Fibroblast of skin of back (primary cell): ENCODE results near the gene GCAT.
"Not testable (repeated sequence)": the region's sequence is repeated elsewhere in the genome, so short reads cannot be mapped to it uniquely, and the experiment has no call there.

Experiments
- DNase-seq: peaks from one replicate; pipeline ENCODE4 v3.0.0-alpha.2; 2013

GCAT gene

DNA sequence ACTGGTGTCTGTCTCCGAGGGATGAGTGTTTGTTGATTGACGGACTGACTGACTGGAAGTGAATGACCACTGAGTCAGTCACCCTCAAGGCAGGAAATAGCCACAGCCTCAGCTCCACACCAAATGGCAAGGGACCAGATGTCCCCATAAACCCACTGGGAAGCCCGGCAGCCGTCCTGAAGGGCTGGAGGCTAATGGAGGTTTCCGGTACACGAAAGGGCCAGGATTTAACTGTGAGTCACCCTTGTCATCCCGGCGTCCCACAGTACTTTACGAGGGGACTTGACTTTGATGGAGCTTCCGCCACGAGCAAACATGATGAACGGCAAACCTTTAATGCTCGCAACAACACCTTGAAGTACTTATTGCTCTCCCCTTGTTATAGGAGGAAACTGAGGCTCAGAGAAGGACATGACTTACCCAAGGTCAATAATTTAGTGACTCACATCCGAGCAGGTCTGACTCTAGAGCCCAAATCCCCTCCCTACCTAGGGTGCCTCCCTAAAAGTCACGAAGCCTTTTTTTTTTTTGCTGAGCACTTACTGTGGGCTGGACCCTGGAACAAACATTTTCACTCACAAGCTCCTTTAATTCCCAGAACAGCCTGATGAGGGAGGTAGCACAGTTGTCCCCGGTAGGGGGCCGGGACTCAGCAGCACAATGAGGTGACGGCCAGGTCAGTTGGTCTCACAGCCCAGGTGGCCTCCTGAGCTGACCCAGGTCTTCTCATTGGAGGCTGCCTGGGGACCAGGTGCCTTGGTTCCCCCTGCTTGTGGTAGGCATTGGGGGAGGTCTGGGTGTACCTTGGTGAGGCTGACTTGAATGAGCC lies 25.2 kb upstream of the GCAT start:
- no peak for DNase-seq

DNA sequence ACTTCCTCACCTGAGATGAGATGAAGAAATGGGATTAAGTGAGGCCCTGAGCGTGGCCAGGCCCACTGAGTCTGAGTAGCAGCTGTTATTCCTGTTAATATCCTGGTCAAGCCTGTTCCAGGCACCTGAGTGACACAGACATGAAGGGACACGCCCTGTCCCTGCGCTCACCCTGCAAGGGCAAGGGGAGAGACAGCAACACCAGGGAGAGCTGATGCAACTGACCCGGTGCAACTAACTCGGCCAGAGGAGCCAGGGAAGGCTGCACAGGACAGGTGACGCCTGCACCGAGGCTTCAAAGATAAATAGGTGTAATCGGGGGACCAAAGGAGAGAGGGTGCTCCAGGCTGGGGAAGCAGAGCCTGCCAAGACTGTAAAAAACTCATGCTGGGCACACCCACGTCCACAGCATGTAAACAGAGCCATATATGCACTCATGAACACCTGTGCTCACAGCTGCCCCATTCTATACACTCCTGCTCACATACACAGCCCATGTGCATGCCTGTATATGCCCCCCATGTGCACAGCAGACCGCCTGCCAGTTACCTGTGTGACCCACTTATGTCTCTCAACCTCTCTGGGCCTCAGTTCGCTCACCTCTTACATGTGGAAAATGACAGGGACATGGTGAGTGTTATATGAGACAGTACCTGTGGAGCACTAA lies 22.8 kb upstream of the GCAT start:
- DNase-seq = no peak

DNA sequence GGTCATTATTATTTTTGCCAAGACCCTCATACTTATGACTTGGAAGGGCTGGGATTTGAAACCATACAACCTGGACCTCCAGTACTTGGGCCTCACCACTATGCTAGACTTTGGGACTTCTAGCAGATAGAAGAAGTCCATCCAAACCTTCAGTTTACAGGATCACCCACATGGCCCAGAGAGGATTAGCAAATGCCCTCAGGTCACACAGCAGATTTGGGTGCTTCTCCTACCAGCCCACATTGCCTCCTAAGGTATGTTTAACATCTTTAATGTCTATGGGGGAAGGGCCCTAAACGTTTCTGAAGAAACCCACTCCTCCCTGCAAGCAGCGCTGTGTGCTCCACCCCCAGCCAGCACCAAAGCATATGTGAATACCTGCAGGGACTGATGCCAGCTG lies 17.5 kb upstream of the GCAT start:
- no peak for DNase-seq

DNA sequence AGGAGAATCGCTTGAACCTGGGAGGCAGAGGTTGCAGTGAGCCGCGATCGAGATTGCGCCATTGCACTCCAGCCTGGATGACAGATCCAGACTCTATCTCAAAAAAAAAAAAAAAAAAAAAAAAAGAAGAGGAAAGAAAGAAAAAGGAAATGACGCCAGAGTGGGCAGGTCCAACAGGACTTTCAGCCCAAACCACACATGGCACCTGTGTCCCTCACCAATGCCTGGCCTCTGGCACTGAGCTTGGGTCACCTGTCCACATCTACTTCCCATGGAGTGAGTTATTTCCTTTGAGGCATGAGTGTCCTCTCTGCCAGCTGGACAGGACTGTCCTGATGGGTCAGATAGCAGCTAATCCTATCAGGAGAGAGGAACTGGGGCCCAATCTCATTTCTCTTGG lies 15.2 kb upstream of the GCAT start:
- no peak for DNase-seq

DNA sequence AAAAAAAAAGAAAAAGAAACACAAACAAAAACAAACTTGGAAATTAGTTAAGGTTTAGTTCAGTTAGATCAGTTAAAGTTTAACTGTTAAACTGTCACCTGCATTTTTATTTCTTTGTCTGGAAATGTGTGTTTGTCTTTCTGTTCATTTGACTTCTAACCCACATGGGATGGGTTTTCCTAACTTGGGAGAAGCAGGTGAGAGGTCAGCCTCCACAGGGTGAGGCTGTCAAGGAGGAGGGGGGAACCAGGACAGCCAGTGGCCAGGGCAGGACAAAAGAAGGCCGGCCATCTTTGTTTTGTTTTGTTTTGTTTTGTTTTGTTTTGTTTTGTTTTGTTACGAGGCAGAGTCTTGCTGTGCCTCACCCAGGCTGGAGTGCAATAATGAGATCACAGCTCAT lies 13.4 kb upstream of the GCAT start:
- DNase-seq = no peak

DNA sequence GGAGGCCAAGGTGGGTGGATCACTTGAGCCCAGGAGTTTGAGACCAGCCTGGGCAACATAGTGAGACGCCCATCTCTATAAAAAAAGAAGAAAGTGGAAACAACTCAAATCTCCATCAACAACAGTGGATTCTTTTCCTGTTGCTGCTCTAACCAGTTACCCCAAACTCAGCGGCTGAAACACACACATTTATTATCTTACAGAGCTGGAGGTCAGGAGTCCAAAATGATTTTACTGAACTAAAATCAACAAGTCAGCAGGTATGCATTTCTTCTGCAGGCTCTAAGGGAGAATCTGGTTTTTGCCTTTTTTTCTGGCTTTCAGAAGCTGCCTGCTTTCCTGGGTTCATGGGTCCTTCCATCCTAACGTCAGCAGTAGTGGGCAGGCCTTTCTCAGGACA lies 11.7 kb upstream of the GCAT start:
- no peak for DNase-seq

DNA sequence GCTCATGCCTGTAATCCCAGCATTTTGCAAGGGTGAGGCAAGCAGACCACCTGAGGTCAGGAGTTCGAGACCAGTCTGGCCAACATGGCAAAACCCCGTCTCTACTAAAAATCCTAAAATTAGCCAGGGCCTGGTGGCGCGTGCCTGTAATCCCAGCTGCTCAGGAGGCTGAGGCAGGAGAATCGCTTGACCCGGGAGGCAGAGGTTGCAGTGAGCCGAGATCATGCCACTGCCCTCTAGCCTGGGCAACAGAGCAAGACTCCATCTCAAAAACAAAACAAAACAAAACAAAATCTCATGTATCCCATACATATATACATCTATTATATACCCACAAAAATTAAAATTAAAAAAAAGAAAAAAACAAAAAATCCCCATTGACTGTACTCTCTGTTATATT lies 10.5 kb upstream of the GCAT start:
- not testable (repeated sequence) for DNase-seq

DNA sequence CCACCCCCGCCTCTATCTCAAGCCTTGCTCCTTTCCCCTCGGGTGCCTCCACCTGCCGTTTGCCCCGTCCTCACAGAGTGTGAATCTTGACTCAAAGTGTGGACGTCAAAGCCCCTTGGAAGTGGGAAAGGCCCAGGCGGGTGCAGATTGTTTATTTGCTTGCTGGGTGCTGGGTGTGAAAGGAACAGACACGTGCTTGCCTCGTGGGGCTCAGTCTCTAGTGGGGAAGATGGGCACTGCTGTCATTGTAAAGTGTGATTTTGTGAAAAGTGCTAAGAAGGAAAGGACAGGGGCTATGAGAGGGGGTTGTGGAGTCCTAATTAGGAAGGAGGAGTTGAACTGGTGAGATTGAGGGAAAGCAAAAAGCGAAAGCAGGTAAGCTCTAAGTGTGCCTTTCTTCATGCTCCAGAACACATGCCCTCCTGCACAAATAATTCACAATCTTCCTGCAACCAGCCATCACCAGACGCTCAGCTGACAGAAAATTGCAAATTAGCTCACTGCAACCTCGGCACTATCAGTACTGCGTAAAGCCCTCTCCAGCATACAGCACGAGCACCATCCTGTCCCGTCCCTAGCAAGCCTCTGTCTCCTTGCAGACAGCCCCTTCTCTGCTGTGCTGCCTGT lies 9.7 kb upstream of the GCAT start:
- DNase-seq = no peak

DNA sequence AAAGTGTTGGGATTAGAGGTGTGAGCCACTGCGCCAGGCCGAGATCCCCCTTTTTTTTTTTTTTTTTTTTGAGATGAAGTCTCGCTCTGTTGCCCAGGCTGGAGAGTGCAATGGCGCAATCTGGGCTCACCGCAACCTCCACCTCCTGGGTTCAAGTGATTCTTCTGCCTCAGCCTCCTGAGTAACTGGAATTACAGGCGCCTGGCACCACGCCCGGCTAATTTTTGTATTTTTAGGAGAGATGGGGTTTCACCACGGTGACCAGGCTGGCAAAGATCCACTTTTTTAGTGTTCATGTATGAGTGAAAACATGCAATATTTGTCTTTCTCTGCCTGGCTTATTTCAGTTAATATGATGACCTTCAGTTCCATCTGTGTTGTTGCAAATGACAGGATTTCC lies 7.8 kb upstream of the GCAT start:
- DNase-seq = not testable (repeated sequence)

DNA sequence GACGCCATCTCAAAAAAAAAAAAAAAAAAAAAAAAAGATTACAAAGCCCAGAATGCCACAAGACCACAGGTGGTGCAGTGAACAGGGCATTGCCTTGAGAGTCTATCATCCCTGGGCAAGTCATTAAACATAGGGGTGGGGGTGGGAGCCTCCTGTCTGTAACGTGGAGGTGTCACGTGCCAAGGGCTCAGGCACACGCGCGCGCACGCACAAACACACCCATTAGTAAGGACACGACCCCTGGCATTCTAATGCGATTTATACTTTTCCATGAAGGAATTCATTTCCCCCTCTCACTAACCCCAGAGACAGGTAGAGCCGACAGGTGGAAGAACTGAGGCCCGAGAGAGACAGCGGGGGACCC lies 5.8 kb upstream of the GCAT start:
- no peak for DNase-seq

DNA sequence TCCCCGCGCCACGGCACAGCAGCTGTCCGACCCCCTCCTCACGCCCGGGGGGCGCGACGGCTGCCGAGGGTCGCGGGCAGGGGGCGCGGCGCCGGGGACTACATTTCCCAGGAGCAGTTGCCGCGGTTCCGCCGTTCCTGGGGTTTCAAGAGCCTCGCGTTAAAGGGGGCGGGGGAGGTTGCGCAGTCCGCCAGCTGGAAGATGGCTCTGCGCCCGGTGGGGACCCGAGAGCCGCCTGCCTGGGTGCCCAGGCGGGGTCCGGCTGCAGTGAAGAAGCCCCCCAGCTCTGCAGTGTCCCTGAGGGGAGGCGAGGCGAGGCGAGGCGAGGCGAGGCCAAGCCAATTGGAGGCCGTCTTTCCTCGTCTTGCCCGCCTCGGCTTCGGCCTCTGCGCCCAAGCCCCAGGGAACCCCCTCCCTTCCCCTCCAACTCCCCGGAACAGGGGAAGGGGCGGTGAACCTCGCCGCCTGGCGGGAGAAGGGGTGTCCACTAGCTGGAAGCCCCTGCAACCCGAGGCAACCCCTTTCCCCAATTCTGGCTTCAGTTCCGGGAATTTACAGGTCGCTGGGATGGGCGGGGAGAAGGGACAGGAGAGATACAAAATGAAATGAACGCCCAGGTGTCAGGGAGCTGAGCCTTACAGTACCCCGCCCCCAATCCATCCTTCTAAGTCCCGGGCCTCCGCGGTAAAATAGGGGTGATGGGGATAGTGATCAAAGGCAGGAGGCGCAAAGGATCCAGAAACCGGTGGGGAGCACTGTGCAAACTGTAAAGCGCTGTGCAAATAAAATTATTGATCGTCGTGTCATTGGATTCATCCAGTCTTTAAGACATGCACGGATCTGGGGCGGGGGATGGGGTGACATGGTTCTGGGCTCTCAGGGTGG lies 5.2 kb upstream of the GCAT start:
- DNase-seq = peak; percentile 50

DNA sequence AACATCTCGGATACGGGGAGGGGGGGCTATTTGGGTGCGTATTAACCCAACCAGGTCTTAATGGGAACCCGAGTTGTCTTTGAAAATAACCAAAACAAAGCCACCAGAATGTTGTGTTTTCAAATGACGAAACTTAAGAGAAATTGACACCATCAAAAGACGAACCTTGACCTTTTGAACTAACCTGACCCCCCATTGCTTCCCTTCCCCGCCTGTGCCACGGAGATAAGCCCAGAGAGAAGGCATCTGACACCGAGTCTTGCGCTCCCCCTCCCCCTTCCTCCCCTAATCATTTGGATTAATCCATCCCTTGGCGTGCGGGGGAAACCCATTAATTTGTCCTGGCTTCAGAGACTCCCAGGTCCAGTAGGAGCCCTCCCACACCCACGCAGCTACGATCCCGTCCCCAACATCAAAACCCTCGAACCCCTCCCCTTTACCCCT lies 4.5 kb upstream of the GCAT start:
- no peak for DNase-seq

DNA sequence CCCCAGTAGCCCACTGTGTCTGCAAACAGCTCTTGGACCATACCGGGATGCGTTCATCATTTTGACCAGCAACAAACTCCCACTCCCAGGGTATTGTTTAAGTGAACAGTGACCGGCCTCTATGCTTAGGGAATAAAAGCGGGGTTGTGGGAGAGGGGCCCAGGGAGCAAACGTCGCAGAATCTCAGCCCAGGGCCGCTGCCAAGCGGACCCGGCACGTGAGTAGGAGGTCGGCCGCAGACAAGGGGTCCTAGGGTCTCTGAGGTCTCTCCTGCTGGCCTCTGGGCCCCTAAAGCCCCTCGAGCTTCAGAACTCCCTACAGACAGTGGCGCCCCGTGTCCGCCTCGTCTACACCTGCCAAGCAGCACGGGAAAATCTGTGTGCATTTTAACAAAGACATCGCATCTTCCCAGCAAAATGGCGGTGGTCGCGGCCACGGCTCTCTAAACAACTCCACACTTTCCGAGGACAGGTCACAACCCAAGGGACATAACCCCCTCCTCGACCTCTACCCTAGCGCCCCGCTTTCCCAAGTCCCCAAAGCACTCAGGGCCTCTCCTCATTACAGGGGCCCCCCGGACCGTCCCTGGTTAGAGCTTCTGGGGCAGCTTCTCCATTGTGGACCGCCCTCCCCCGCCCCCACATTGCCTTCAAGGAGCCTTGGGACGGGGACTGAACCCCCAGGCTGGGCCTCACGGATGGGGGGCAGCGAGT lies 3.9 kb upstream of the GCAT start:
- DNase-seq = no peak

DNA sequence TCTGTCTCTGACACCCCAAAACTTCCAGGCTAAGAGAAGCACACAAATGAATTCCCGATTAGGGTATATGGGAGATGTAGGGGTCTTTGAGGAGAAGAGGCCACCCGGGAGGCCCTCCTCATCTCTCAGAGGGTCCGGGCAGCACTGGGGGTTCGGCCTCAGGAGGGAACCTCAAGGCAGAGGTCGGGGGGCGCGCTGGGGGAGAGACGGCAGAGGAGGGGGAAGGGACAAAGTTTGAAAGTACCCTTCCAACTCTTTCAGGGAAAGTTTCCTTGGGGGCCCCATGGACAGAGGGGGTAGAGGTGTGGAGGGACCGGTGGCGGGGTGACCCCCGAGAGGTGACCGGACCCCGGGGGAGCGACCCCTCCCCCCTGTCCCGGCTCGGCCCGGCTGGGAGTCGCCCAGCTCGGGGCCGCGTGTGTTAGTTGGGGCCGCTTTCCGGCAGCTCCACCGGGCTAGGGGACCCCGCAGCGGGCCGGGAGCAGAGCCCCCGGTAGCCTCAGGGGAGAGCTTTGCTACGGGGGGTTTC lies 3.3 kb upstream of the GCAT start:
- no peak for DNase-seq

DNA sequence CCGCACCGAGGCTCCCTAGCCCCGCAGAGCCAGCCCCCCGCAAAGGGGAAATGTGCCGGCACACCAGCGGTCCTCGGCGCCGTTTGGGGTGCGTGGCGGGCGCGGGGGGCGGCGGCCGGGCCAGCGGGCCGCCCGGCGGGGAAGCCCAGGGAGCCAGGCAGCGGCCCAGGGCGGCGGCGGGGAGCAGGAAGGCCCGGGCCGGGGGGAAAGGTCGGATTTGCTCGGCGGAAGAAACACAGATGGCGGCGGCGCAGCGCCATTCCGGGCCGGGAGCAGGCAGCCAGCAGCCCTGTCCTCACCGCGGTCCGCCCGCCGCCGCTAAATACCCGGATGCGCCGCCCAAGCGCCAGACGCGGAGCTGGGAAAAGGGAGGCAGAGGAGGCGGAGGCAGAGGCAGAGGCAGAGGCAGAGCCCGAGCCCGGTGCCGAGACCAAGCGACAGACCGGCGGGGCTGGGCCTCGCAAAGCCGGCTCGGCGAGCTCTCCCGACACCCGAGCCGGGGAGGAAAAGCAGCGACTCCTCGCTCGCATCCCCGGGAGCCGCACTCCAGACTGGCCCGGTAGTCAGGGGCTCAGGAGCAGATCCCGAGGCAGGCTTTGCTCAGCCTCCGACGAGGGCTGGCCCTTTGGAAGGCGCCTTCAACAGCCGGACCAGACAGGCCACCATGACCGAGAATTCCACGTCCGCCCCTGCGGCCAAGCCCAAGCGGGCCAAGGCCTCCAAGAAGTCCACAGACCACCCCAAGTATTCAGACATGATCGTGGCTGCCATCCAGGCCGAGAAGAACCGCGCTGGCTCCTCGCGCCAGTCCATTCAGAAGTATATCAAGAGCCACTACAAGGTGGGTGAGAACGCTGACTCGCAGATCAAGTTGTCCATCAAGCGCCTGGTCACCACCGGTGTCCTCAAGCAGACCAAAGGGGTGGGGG lies 2.6 kb upstream of the GCAT start:
- DNase-seq = peak; percentile 84

DNA sequence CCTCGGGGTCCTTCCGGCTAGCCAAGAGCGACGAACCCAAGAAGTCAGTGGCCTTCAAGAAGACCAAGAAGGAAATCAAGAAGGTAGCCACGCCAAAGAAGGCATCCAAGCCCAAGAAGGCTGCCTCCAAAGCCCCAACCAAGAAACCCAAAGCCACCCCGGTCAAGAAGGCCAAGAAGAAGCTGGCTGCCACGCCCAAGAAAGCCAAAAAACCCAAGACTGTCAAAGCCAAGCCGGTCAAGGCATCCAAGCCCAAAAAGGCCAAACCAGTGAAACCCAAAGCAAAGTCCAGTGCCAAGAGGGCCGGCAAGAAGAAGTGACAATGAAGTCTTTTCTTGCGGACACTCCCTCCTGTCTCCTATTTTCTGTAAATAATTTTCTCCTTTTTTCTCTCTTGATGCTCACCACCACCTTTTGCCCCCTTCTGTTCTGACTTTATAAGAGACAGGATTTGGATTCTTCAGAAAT lies 1.9 kb upstream of the GCAT start:
- no peak for DNase-seq

DNA sequence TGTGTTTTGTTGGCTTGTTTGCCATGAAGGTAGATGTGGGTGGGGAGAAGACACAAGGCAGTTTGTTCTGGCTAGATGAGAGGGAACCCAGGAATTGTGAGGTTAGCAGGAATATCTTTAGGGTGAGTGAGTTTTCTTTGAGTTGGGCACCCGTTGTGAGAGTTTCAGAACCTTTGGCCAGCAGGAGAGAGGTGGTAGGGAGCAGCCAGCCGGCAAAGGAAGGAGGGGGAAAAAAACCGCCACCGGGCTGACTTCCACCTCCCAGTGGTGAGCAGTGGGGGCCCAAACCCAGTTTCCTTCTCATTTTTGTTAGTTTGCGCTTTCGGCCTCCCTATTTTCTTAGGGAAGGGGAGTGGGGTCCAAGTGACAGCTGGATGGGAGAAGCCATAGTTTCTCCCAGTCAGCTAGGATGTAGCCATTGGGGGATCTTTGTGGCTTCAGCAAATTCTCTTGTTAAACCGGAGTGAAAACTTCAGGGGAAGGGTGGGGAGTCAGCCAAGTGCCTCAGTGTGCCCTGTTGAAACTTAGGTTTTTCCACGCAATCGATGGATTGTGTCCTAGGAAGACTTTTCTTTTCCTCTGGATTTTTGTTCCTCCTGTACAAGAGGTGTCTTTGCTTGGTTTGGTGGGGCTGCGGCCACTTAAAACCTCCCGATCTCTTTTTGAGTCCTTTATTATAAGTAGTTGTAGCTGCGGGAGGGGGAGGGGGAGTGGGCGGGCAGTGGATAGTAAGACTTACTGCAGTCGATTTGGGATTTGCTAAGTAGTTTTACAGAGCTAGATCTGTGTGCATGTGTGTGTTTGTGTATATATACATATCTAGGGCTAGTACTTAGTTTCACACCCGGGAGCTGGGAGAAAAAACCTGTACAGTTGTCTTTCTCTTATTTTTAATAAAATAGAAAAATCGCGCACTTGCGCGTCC lies 1.1 kb upstream of the GCAT start:
- peak; percentile 59 for DNase-seq

DNA sequence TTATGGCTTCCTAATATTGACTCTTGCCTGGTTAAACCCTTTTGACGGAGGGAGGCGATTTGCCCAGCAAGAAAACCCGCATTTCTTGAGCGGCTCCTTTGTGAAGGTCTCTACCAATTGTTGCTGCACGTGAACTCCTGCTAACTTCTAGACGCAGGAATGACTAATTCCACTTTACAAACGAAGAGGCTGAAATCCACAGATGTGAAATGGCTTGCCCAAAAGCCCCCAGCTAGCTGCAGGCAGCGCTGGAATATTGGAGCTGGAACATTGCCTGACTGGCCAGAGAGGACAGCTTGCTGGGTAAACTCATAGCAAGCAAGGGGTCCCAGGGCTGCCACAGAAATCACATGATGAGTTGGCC lies 542 bp downstream of the GCAT start:
- peak; percentile 26 for DNase-seq

DNA sequence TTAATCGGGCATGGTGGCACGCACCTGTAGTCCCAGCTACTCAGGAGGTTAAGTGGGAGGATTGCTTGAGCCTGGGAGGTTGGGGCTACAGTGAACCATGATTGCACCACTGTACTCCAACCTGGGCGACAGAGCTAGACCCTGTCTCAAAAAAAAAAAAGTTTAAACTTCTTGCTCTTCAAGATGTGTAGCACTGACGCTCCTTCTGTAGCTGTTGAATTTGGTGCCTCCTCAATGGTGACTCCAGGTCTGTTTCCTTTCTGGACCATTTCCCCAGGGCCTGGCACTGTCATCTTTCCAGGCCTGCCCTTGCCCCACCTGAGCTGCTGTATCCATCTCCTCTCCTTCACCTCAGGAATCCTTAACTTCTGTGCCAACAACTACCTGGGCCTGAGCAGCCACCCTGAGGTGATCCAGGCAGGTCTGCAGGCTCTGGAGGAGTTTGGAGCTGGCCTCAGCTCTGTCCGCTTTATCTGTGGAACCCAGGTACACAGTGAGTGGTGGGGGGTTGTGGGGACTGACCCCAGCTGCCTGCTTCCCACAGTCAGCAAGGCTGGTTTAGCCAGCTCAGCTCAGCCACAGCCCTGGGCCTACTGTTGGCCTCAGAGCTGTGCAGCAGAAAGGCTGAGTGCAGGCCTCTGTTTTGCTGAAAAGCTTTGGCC lies 2.1 kb downstream of the GCAT start:
- no peak for DNase-seq
